ENCODE results near the gene RBMS3. TPM values are rescaled to one million over a fixed set of nuclear protein-coding genes. Genes with fewer than 3 reads are reported as not detected.

Gene RBMS3
- total RNA-seq, 1 donor from 2014 or later = 0.47 TPM

DNA sequence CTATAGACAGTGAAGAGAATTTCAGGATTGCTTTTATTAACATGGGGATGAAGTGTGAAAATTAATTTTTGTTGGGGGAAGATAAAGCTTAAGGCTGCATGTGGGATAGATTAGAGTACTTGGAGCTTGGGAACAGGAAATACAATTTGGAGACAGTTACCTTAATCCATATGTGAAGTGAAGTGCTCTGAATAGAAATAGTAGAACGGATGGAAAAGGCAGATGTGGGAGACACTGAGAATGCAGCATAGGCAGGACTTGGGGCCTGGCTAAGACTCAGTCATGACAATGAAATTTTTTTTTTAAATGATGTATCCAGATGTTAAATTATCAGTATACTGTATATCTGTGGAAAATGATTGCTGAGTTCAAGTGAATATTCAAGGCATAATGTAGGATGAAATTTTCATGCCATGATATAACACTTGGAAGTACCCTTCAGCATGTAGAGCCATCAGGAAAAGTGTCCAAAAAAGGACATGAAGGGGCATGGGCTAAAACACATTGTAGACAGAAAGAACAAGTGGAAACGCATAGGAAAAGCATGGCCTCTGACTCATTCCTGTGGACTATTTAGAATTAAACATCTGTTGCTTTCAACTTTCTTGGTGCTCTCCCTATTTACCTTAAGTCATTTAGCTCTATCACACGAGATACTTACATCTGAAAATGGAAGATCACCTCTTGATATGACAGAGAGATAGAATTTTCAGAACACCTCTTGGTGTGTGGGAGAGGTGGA is 134.8 kb downstream of the RBMS3 start:
- Histone ChIP-seq H3K4me2 (no peak overlapping the region), H3K9me3 (ENCODE audit: low read depth) (no peaks in the 10 kb centered on the region), H3K36me3 (no peaks in the 10 kb centered on the region), H4K20me1 (ENCODE audit: low read depth) (no peaks in the 10 kb centered on the region), H3K27me3 (no peaks in the 10 kb centered on the region), H3K9ac (no peak overlapping the region), H3F3A (ENCODE audit: low read depth) (no peaks in the 10 kb centered on the region), H2AFZ (replicated peaks) (no peak overlapping the region), H3K27ac (no peak overlapping the region), H3K79me2 (ENCODE audit: low read depth) (no peaks in the 10 kb centered on the region), H3K4me3 (no peak overlapping the region), H3K4me1 (peaks cover 3% of the 10 kb centered on the region)
- Mint-ChIP-seq H3K9me3 (no peaks in the 10 kb centered on the region), H3K4me3 (no peak overlapping the region), H3K27me3 (ENCODE audit: insufficient read depth, low read depth) (peaks cover 3% of the 10 kb centered on the region), H3K4me1 (peaks cover 20% of the 10 kb centered on the region), H3K36me3 (no peaks in the 10 kb centered on the region), H3K27ac (no peak overlapping the region)
- no peak for DNase-seq (ENCODE audit: low spot score)
- no peak for TF ChIP-seq EZH2 (IDR thresholded peaks at IDR 0.05)
- no peak for TF ChIP-seq EZH2phosphoT487 (IDR thresholded peaks at IDR 0.05)
- TF ChIP-seq, protein P1, sequence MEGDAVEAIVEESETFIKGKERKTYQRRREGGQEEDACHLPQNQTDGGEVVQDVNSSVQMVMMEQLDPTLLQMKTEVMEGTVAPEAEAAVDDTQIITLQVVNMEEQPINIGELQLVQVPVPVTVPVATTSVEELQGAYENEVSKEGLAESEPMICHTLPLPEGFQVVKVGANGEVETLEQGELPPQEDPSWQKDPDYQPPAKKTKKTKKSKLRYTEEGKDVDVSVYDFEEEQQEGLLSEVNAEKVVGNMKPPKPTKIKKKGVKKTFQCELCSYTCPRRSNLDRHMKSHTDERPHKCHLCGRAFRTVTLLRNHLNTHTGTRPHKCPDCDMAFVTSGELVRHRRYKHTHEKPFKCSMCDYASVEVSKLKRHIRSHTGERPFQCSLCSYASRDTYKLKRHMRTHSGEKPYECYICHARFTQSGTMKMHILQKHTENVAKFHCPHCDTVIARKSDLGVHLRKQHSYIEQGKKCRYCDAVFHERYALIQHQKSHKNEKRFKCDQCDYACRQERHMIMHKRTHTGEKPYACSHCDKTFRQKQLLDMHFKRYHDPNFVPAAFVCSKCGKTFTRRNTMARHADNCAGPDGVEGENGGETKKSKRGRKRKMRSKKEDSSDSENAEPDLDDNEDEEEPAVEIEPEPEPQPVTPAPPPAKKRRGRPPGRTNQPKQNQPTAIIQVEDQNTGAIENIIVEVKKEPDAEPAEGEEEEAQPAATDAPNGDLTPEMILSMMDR (IDR thresholded peaks at IDR 0.05) = no peak

DNA sequence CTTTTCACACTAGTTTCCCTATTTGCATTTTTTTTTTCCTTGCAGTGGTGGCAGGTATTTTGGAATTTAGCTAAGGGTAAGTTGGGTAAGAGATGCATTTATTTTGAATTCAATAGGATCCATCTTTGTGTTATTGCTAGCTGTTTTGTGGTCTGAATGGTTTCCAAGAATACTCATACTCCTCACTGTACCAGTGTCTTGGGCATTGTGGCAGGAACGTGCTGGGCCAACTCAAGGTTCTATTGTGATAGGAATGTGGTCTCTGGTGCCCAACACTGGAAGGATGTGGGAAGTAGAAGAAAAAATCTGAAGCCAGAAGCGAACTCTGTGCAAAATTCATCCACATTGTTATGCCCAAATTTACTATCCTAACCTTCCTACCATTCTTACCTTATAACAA is 135.6 kb downstream of the RBMS3 start:
- Histone ChIP-seq H3K4me2 (no peak overlapping the region), H3F3A (ENCODE audit: low read depth) (no peaks in the 10 kb centered on the region), H3K36me3 (no peaks in the 10 kb centered on the region), H3K27ac (no peak overlapping the region), H3K4me3 (no peak overlapping the region), H3K9ac (no peak overlapping the region), H3K9me3 (ENCODE audit: low read depth) (no peaks in the 10 kb centered on the region), H3K79me2 (ENCODE audit: low read depth) (no peaks in the 10 kb centered on the region), H3K4me1 (peaks cover 3% of the 10 kb centered on the region), H2AFZ (replicated peaks) (no peak overlapping the region), H3K27me3 (no peaks in the 10 kb centered on the region), H4K20me1 (ENCODE audit: low read depth) (no peaks in the 10 kb centered on the region)
- H3K9me3 Mint-ChIP-seq = no peaks in the 10 kb centered on the region
- H3K27me3 Mint-ChIP-seq (ENCODE audit: insufficient read depth, low read depth) = peaks cover 3% of the 10 kb centered on the region
- DNase-seq (ENCODE audit: low spot score) = no peak
- no peak overlapping the region for H3K4me3 Mint-ChIP-seq
- H3K27ac Mint-ChIP-seq = no peak overlapping the region
- TF ChIP-seq EZH2 (IDR thresholded peaks at IDR 0.05) (no peak), EZH2phosphoT487 (IDR thresholded peaks at IDR 0.05) (no peak)
- TF ChIP-seq, protein P1 (IDR thresholded peaks at IDR 0.05) = no peak
- peaks cover 15% of the 10 kb centered on the region for H3K4me1 Mint-ChIP-seq
- H3K36me3 Mint-ChIP-seq = no peaks in the 10 kb centered on the region

GRCh38 chr3:29420106-29420505 is 139.2 kb downstream of the RBMS3 start:
- Histone ChIP-seq H3K27ac (no peak overlapping the region), H3K79me2 (ENCODE audit: low read depth) (no peaks in the 10 kb centered on the region), H4K20me1 (ENCODE audit: low read depth) (no peaks in the 10 kb centered on the region), H3K36me3 (no peaks in the 10 kb centered on the region), H3K4me3 (no peak overlapping the region), H3K27me3 (no peaks in the 10 kb centered on the region), H2AFZ (replicated peaks) (no peak overlapping the region), H3K4me1 (no peaks in the 10 kb centered on the region), H3F3A (ENCODE audit: low read depth) (no peaks in the 10 kb centered on the region), H3K9ac (no peak overlapping the region), H3K4me2 (no peak overlapping the region), H3K9me3 (ENCODE audit: low read depth) (no peaks in the 10 kb centered on the region)
- Mint-ChIP-seq H3K27ac (no peak overlapping the region), H3K36me3 (no peaks in the 10 kb centered on the region), H3K27me3 (ENCODE audit: insufficient read depth, low read depth) (peaks cover 3% of the 10 kb centered on the region), H3K4me1 (peaks cover 8% of the 10 kb centered on the region), H3K9me3 (no peaks in the 10 kb centered on the region), H3K4me3 (no peak overlapping the region)
- DNase-seq (ENCODE audit: low spot score) = no peak
- TF ChIP-seq EZH2phosphoT487 (IDR thresholded peaks at IDR 0.05) (no peak), EZH2 (IDR thresholded peaks at IDR 0.05) (no peak)
- TF ChIP-seq, protein P1 (IDR thresholded peaks at IDR 0.05) = no peak
